BE2C (cell line): ENCODE results near the gene SETD7. TPM values are rescaled to one million over a fixed set of nuclear protein-coding genes. Genes with fewer than 3 reads are reported as not detected.

Source experiments
- DNase-seq: peaks from one replicate; pipeline ENCODE4 v3.0.0-alpha.2; 2020
- H3K27me3 ChIP-seq: fragments of 250-450 bp; sonication (Bioruptor Pico); 2 replicates; pipeline ENCODE4 v1.5.1; 2020; ENCODE audit warnings: mild to moderate bottlenecking
- H3K36me3 ChIP-seq: fragments of 250-450 bp; sonication (Bioruptor Pico); 2 replicates; pipeline ENCODE4 v1.5.1; 2020; ENCODE audit warnings: mild to moderate bottlenecking
- H3K4me1 ChIP-seq: fragments of 250-450 bp; sonication (Bioruptor Pico); 2 replicates; pipeline ENCODE4 v1.5.1; 2020
- H3K4me3 ChIP-seq: 2 replicates; pipeline ENCODE4 v1.5.1; 2011; ENCODE audit warnings: low read depth, low read length
- H3K9me3 ChIP-seq: fragments of 250-450 bp; sonication (Bioruptor Pico); 2 replicates; pipeline ENCODE4 v1.5.1; 2020
- CTCF ChIP-seq: IDR thresholded peaks from 2 replicates; pipeline ENCODE4 v1.5.1; 2012; ENCODE audit warnings: mild to moderate bottlenecking, low read depth, low read length
- polyA plus RNA-seq: library from polyadenylated mRNA; unstranded; fragments of >200 nt; gene quantifications from one replicate; pipeline ENCODE4 v1.2.1, GENCODE V29; 2012; ENCODE audit warnings: low read depth, missing spikeins; ENCODE audit not compliant: insufficient read length, insufficient read depth

Gene SETD7
- 23.2 TPM for polyA plus RNA-seq

GRCh38 chr4:139556071-139556723 lies at the start of gene SETD7:
TSS of gene SETD7 (minus strand) at chr4:139556219. CDS start at chr4:139556137, 82 bp downstream.
- peaks cover 41% of the 10 kb centered on the region for H3K4me1 ChIP-seq
- DNase-seq = peak; percentile 79
- no peak for TF ChIP-seq CTCF

DNA sequence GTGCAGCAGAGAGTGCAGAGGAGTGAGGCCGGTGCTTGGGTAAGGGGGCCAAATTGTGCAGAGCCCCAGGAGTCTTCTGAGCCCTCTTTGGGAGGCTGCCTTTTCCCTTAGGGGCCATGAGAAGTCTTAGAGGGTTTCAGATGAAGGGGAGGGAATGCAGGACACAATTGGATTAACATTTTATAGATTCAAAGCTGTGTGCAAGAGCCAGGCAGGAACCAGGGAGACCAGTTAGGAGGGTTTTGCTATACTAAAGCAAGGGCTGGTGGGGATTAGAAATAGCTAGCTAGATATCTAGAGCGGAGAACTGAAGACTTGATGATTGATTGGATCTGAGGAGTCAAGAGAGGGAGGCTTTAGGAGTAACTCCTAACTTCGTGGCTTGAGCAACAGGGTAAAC lies 49.5 kb upstream of the SETD7 start:
- no peak for TF ChIP-seq CTCF
- H3K4me1 ChIP-seq = no peaks in the 10 kb centered on the region
- no peak for DNase-seq
- H3K36me3 ChIP-seq = no peaks in the 10 kb centered on the region
- H3K4me3 ChIP-seq = no peak overlapping the region
- no peaks in the 10 kb centered on the region for H3K27me3 ChIP-seq
- no peaks in the 10 kb centered on the region for H3K9me3 ChIP-seq

More at GRCh38 chr4:139556071-139556723, at the start of gene SETD7:
- peaks cover 3% of the 10 kb centered on the region for H3K36me3 ChIP-seq
- no peaks in the 10 kb centered on the region for H3K27me3 ChIP-seq
- no peaks in the 10 kb centered on the region for H3K9me3 ChIP-seq
- peak within 1 kb of the TSS; percentile 70 for H3K4me3 ChIP-seq

DNA sequence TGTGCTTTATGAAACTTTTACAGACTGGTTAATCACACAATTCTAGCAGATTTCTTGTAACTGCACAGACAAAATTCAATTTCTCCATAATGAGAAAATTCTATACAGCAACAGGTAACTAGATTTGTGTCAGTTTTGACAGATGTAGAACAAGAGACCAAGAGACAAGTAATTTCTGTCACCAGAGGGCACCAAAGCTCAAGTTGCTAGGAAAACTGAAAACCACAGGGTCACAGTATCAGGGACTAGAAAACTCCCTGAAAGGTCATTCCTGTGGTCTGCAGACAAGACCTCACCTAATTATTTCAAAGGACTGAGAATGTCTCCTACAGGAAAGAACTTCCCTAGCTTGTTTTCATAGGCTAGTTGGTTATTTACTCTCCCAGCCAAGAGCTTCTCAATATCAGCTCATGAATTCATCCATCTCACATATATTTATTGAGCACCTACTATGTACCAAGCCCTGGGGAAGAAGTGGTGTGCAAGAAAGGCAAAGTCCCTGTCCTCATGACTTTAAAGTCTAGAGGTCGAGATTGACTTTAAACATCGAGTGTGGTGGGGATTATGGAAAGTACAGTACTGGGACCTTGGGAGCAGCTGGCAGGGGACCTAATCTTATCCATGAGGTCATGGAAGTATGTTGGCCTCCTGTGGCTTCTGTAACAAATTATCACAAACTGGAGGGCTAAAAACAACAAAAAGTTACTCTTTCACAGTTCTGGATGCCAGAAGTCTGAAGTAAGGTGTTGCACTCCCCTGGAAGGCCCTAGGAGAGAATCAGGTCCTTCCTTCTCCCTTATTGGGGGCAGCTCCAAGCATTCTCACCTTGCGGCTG lies 47.8 kb upstream of the SETD7 start:
- Histone ChIP-seq H3K9me3 (no peaks in the 10 kb centered on the region), H3K36me3 (no peaks in the 10 kb centered on the region), H3K27me3 (no peaks in the 10 kb centered on the region), H3K4me3 (no peak overlapping the region), H3K4me1 (no peaks in the 10 kb centered on the region)
- TF ChIP-seq CTCF = peak; percentile 77
- peak; percentile 62 for DNase-seq

GRCh38 chr4:139602776-139603360 lies 46.8 kb upstream of the SETD7 start:
- Histone ChIP-seq H3K9me3 (no peaks in the 10 kb centered on the region), H3K4me3 (no peak overlapping the region), H3K27me3 (no peaks in the 10 kb centered on the region), H3K4me1 (no peaks in the 10 kb centered on the region), H3K36me3 (no peaks in the 10 kb centered on the region)
- no peak for TF ChIP-seq CTCF
- no peak for DNase-seq

GRCh38 chr4:139600662-139601061 lies 44.6 kb upstream of the SETD7 start:
- H3K9me3 ChIP-seq = no peaks in the 10 kb centered on the region
- TF ChIP-seq CTCF = no peak
- no peaks in the 10 kb centered on the region for H3K36me3 ChIP-seq
- peaks cover 7% of the 10 kb centered on the region for H3K4me1 ChIP-seq
- no peak overlapping the region for H3K4me3 ChIP-seq
- no peaks in the 10 kb centered on the region for H3K27me3 ChIP-seq
- DNase-seq = no peak
